NCI-H2107 (cell line): Measurements from ENCODE around the gene TRAPPC3L.

Source experiments
- DNase-seq: peaks from one replicate; lab custom pipeline; 2025; lab: John Stamatoyannopoulos, UW

Gene TRAPPC3L

DNA sequence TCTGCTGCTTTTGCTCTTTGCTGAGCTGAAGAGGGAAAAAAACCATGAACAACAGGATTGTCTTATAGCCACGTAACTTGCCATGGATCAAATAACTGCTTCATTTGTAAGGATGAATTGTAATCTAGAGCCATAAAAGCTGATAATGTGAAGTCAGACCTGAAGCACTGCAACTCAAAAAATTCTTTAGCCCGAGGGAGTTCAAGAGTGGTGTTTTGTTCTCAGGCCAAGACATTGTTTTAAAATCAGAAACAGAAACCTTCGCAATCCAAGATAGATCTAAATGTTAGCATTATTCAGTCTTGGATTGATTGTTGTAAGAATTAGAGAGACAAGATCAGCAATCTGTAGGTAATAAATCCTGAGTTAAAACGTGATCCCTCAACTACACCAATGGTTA lies at the start of gene TRAPPC3L:
TRAPPC3L (minus strand) TSS at position 34 of the 400 bp plus-strand sequence. CDS start 170 bp downstream, outside the sequence.
- no peak for DNase-seq

DNA sequence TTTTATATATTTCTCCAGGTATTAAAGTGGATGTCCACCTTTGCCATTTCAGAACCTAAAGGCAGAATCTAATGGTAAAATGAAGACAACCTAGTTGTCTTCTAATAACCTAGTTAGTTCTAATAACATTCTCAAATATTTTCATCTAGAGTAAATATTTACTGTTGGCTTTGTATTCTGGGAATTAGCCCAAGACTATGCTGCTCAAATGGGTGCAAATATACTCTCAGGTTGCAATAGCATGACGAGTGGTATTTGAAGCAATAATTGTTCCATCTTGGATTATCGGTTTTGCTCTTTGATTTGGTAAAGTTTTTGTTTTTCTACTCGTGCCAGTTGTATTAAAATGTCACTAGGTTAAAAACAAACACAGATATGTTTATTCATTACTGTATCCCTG lies 49.8 kb upstream of the TRAPPC3L start:
- no peak for DNase-seq

- DNase-seq = no peak
These were observed 41.3 kb upstream of the TRAPPC3L start for GRCh38 chr6:116586738-116587137.

DNA sequence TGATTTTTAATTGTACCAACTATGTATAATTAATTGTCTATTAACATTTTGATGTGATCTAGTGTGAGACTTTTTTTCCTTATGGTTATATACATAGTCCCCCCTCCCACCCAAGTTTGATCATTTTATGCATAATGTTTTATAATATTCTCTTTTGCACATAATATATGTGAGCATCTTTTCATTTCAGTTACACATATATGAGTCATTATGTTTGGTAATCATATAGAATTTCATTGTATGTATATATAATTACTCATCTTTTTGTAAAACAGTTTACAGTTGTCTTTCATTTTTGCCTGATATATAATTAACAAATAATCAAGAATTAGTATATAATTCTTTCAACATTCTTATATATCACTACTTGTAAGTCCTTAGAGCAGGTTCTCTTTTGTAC lies 40.8 kb upstream of the TRAPPC3L start:
- DNase-seq = no peak

GRCh38 chr6:116580198-116580597 lies 34.7 kb upstream of the TRAPPC3L start:
- no peak for DNase-seq

- no peak for DNase-seq
These were observed 33.7 kb upstream of the TRAPPC3L start for GRCh38 chr6:116579143-116579542.

- DNase-seq = no peak
These were observed 32.9 kb upstream of the TRAPPC3L start for GRCh38 chr6:116578335-116578734.

GRCh38 chr6:116577486-116577885 lies 32.0 kb upstream of the TRAPPC3L start:
- DNase-seq = no peak

DNA sequence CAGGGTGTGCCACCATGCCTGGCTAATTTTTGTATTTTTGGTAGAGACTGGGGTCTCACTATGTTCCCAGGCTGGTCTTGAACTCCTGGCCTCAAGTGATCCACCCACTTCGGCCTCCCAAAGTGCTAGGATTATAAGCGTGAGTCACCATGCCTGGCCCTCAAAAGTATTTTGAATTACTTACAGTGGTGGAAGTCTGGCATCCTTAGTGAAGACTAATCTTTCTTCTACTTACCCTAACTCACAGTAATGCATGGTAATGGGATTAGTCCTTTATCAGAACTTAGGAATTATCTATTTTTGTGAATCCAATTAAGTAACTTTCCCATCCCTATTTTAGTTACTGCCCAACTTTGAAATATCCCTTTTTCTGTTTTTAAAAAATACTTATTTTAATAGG lies 29.7 kb upstream of the TRAPPC3L start:
- no peak for DNase-seq

GRCh38 chr6:116572162-116572561 lies 26.7 kb upstream of the TRAPPC3L start:
- DNase-seq = no peak

GRCh38 chr6:116571683-116572000 lies 26.2 kb upstream of the TRAPPC3L start:
- DNase-seq = no peak

DNA sequence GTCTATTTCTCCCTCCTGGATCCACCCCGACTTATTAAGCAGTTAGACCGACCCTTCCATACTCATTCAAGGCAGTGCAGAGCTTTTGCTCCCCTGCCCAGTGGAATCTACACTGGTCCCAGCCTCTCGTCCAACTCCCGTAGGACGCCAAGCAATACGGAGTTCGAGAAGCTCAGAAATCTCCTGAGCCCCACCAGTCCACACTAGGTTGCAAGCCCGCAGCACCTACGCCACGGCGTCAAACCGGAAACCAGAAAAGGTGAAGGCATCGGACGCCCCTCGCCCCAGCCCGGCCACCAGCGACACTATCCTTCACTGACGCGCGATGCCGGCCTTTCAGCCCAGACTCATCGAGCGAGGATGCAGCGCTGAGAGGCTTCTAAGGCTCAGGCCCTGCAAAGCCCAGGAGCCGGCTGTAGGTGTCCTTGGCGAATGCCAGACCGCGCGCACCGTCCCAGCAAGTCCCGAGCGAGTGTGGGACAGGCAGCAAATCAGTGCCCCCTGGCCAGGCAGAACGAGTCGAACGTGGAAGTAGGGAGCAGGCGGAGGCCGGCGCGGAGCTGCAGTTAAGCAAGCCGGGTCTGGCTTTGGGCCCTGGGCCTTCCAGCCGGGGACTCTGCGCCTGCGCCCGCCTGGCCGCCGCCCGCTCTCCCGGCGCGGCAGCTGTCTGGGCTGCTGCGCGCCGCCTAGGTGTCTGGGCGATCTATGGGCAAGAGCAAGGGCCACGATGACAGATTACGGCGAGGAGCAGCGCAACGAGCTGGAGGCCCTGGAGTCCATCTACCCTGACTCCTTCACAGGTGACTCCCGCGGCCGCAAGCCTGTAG lies 25.6 kb upstream of the TRAPPC3L start, which contains the start of gene RWDD1:
RWDD1 (plus strand) TSS at position 649 of the 827 bp plus-strand sequence; CDS start at position 728, 79 bp downstream.
- peak; percentile 90 for DNase-seq

- DNase-seq = no peak
These were observed 23.6 kb upstream of the TRAPPC3L start for GRCh38 chr6:116568821-116569755.

- no peak for DNase-seq
These were observed 22.6 kb upstream of the TRAPPC3L start for GRCh38 chr6:116568111-116568510.

GRCh38 chr6:116564921-116565872 lies 19.7 kb upstream of the TRAPPC3L start:
- DNase-seq = peak; percentile 7

GRCh38 chr6:116564311-116564710 lies 18.8 kb upstream of the TRAPPC3L start:
- no peak for DNase-seq

GRCh38 chr6:116563830-116564229 lies 18.3 kb upstream of the TRAPPC3L start:
- no peak for DNase-seq

DNA sequence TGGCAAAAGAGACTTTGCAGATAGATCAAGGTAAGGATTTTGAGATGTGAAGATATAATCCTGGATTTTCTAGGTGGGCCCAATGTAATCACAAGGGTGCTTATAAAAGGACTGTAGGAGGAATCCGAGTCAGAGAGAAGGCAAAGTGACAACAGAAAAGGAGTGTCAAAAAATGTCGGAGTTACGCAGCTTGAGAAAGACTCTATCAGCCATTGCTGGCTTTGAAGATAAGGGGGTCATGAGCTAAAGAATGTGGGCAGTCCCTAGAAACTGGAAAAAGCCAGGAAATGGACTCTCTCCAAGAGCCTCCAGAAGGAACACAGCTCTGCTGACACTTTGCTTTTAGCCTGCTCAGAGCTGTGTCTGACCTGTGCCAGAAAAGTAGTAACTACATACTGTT lies 17.1 kb upstream of the TRAPPC3L start:
- no peak for DNase-seq

DNA sequence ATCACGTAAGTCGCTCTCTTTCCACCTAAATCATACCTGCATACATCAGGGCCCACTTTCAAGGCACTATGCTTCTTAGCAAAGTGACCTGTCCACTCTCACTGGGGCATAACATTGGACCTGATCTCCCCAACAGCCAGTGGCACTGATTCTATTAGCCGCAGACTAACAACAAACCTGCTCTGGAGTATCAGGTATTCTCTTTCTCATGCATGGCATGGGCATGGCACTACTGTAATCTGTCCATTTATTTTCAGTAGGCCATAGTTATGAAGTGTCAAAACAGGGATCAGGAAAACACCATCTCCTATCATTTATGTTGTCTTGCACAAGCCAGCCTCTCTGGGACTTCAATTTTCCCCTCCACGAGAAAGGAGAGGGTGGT lies 16.5 kb upstream of the TRAPPC3L start:
- DNase-seq = no peak

GRCh38 chr6:116561377-116562018 lies 16.0 kb upstream of the TRAPPC3L start:
- peak; percentile 33 for DNase-seq

- no peak for DNase-seq
These were observed 14.6 kb upstream of the TRAPPC3L start for GRCh38 chr6:116560130-116560529.
